Omental fat pad (tissue), 4 donors: Measurements from ENCODE around the gene KRT23. TPM values are rescaled to one million over a fixed set of nuclear protein-coding genes. Genes with fewer than 3 reads are reported as not detected.

ENCODE experiments used
- ATAC-seq: fragments of 150-250 bp; one replicate; pipeline ENCODE4 v1.9.1; 2016; ENCODE audit warnings: mild to moderate bottlenecking, moderate library complexity; ENCODE audit not compliant: low FRiP score
- DNase-seq: peaks from one replicate; pipeline ENCODE4 v3.0.0-alpha.2; 2019; ENCODE audit warnings: low spot score
- total RNA-seq, 4 donors: library from RNA; depleted of rRNA; stranded (reverse); fragments of >200 nt; gene quantifications; one replicate each; pipeline ENCODE4 v1.1.0, GENCODE V29; 2016
- TF ChIP-seq, protein P1 (sequence below), 3 donors: fragments of 450-650 bp; IDR thresholded peaks; one replicate each; pipeline ENCODE4 v1.5.1; 2016 to 2017; ENCODE audit warnings: antibody characterized with exemption in 3 of 3, mild to moderate bottlenecking in 3 of 3, moderate library complexity in 2 of 3

KRT23 gene
- total RNA-seq, 4 donors from 2014 or later: 4.3 TPM; not detected in 3

- TF ChIP-seq, protein P1, sequence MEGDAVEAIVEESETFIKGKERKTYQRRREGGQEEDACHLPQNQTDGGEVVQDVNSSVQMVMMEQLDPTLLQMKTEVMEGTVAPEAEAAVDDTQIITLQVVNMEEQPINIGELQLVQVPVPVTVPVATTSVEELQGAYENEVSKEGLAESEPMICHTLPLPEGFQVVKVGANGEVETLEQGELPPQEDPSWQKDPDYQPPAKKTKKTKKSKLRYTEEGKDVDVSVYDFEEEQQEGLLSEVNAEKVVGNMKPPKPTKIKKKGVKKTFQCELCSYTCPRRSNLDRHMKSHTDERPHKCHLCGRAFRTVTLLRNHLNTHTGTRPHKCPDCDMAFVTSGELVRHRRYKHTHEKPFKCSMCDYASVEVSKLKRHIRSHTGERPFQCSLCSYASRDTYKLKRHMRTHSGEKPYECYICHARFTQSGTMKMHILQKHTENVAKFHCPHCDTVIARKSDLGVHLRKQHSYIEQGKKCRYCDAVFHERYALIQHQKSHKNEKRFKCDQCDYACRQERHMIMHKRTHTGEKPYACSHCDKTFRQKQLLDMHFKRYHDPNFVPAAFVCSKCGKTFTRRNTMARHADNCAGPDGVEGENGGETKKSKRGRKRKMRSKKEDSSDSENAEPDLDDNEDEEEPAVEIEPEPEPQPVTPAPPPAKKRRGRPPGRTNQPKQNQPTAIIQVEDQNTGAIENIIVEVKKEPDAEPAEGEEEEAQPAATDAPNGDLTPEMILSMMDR (IDR thresholded peaks at IDR 0.05): no peak
- ATAC-seq (no peak), DNase-seq (no peak)
Measured at GRCh38 chr17:40978575-40979151, 41.2 kb upstream of the KRT23 start.

- ATAC-seq (no peak), DNase-seq (no peak)
- TF ChIP-seq, protein P1 (IDR thresholded peaks at IDR 0.05): no peak
Measured at GRCh38 chr17:40975516-40975915, 38.1 kb upstream of the KRT23 start.

DNA sequence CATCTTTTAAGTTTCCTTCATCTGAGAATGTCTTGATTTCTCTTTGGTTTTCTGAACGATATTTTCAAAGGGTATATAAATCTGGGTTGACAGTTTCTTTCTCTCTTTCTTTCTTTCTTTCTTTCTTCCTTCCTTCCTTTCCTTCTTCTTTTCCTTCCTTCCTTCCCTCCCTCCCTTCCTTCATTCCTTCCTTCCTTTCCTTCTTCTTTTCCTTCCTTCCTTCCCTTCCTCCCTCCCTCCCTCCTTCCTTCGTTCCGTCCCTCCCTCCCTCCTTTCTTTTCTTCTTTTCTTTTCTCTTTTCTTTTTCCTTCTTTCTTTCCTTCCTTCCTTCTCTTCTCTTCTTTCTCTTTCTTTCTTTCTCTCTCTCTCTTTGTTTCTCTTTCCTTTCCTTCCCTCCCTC is 36.9 kb upstream of the KRT23 start:
- DNase-seq: no peak
- TF ChIP-seq, protein P1 (IDR thresholded peaks at IDR 0.05): no peak

GRCh38 chr17:40967582-40967981 is 30.1 kb upstream of the KRT23 start:
- TF ChIP-seq, protein P1 (IDR thresholded peaks at IDR 0.05): no peak
- ATAC-seq (no peak), DNase-seq (no peak)

More for the DNA sequence above, 36.9 kb upstream of the KRT23 start:
- ATAC-seq: no peak

DNA sequence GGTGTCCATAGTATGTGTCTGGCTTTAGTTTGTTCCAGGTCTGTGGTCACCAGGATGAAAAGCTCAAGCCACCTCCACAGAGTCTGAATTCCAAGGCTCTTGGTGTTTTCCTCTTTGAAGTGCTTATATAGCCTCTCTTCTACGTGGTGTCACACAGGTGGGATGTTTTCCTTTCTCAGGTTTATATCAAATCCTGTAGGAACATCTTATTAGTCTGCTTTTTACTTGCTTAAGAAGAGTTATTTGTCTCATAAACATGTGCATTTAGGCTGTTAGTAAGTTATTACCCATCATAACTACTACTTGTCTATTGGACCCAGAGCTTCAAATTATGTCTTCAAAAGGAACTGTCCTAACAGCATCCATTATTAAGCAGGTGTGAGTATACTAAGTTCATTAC is 29.4 kb upstream of the KRT23 start, which contains the start of gene KRT39:
TSS of gene KRT39 (minus strand) at position 101 of the 400 bp plus-strand sequence. CDS start at position 9, 92 bp downstream.
- DNase-seq: no peak
- no peak for ATAC-seq

GRCh38 chr17:40963838-40964237 is 26.4 kb upstream of the KRT23 start:
- TF ChIP-seq, protein P1 (IDR thresholded peaks at IDR 0.05): peak in 1 of 3 donors; percentile 21
- ATAC-seq (no peak), DNase-seq (no peak)

More for the DNA sequence above, 29.4 kb upstream of the KRT23 start, which contains the start of gene KRT39:
- TF ChIP-seq, protein P1 (IDR thresholded peaks at IDR 0.05): no peak

GRCh38 chr17:40962059-40962561 is 24.7 kb upstream of the KRT23 start:
- TF ChIP-seq, protein P1 (IDR thresholded peaks at IDR 0.05): no peak
- ATAC-seq (no peak), DNase-seq (no peak)
